ENCODE data around the gene CGB2. TPM values are rescaled to one million over a fixed set of nuclear protein-coding genes. Genes with fewer than 3 reads are reported as not detected.

The CGB2 gene
- total and polyA plus RNA-seq, 9 of the 15 experiments (the other 6 are each of a cell fraction or from before 2014, with no cell fraction given) = 0.22 TPM; not detected in 8

GRCh38 chr19:49017666-49018351 is 13.9 kb upstream of the CGB2 start (continued):
- TF ChIP-seq, protein P1, sequence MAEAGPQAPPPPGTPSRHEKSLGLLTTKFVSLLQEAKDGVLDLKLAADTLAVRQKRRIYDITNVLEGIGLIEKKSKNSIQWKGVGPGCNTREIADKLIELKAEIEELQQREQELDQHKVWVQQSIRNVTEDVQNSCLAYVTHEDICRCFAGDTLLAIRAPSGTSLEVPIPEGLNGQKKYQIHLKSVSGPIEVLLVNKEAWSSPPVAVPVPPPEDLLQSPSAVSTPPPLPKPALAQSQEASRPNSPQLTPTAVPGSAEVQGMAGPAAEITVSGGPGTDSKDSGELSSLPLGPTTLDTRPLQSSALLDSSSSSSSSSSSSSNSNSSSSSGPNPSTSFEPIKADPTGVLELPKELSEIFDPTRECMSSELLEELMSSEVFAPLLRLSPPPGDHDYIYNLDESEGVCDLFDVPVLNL (CRISPR knock-in tag; IDR thresholded peaks at IDR 0.05; ENCODE audit: low read depth) = no peak
- no peak for TF ChIP-seq NR2C1 (IDR thresholded peaks at IDR 0.05)
- TF ChIP-seq NR2C1 (tag; IDR thresholded peaks at IDR 0.05) = no peak
- TF ChIP-seq ZBTB33 (CRISPR knock-in tag; IDR thresholded peaks at IDR 0.05) = peak; percentile 74
- no peak for TF ChIP-seq ILK (tag; IDR thresholded peaks at IDR 0.05; ENCODE audit: borderline replicate concordance, low read depth)
- TF ChIP-seq, protein P2, sequence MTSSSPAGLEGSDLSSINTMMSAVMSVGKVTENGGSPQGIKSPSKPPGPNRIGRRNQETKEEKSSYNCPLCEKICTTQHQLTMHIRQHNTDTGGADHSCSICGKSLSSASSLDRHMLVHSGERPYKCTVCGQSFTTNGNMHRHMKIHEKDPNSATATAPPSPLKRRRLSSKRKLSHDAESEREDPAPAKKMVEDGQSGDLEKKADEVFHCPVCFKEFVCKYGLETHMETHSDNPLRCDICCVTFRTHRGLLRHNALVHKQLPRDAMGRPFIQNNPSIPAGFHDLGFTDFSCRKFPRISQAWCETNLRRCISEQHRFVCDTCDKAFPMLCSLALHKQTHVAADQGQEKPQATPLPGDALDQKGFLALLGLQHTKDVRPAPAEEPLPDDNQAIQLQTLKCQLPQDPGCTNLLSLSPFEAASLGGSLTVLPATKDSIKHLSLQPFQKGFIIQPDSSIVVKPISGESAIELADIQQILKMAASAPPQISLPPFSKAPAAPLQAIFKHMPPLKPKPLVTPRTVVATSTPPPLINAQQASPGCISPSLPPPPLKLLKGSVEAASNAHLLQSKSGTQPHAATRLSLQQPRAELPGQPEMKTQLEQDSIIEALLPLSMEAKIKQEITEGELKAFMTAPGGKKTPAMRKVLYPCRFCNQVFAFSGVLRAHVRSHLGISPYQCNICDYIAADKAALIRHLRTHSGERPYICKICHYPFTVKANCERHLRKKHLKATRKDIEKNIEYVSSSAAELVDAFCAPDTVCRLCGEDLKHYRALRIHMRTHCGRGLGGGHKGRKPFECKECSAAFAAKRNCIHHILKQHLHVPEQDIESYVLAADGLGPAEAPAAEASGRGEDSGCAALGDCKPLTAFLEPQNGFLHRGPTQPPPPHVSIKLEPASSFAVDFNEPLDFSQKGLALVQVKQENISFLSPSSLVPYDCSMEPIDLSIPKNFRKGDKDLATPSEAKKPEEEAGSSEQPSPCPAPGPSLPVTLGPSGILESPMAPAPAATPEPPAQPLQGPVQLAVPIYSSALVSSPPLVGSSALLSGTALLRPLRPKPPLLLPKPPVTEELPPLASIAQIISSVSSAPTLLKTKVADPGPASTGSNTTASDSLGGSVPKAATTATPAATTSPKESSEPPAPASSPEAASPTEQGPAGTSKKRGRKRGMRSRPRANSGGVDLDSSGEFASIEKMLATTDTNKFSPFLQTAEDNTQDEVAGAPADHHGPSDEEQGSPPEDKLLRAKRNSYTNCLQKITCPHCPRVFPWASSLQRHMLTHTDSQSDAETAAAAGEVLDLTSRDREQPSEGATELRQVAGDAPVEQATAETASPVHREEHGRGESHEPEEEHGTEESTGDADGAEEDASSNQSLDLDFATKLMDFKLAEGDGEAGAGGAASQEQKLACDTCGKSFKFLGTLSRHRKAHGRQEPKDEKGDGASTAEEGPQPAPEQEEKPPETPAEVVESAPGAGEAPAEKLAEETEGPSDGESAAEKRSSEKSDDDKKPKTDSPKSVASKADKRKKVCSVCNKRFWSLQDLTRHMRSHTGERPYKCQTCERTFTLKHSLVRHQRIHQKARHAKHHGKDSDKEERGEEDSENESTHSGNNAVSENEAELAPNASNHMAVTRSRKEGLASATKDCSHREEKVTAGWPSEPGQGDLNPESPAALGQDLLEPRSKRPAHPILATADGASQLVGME (CRISPR knock-in tag; IDR thresholded peaks at IDR 0.05) = no peak
- TF ChIP-seq ELF2 (CRISPR knock-in tag; IDR thresholded peaks at IDR 0.05) = 0 out of 2 replicates have a peak, but pooled peaks have one; percentile 33
- no peak for TF ChIP-seq HNRNPK (IDR thresholded peaks at IDR 0.05; ENCODE audit: low read depth, low read length, poor library complexity, severe bottlenecking)
- TF ChIP-seq NKRF (IDR thresholded peaks at IDR 0.05; ENCODE audit: borderline replicate concordance) = no peak
- no peak for TF ChIP-seq RUNX1 (IDR thresholded peaks at IDR 0.05; ENCODE audit: low read depth)
- TF ChIP-seq TCF15 (CRISPR knock-in tag; IDR thresholded peaks at IDR 0.05) = no peak
- TF ChIP-seq, protein P3, sequence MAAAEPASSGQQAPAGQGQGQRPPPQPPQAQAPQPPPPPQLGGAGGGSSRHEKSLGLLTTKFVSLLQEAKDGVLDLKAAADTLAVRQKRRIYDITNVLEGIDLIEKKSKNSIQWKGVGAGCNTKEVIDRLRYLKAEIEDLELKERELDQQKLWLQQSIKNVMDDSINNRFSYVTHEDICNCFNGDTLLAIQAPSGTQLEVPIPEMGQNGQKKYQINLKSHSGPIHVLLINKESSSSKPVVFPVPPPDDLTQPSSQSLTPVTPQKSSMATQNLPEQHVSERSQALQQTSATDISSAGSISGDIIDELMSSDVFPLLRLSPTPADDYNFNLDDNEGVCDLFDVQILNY (CRISPR knock-in tag; IDR thresholded peaks at IDR 0.05) = no peak
- peak; percentile 51 for TF ChIP-seq CXXC5 (CRISPR knock-in tag; IDR thresholded peaks at IDR 0.05)
- TF ChIP-seq ZNF830 (CRISPR knock-in tag; IDR thresholded peaks at IDR 0.05) = no peak
- no peak for TF ChIP-seq RFX5 (IDR thresholded peaks at IDR 0.05; ENCODE audit: low read depth, low read length)

Measured in K562 (cell line).